ACC112 (cell line): ENCODE results near the gene TRAM2.

ENCODE experiments used
- H2AFZ ChIP-seq: fragments of 200-600 bp; sonication (generic); one replicate; pipeline ENCODE4 v1.6.0; 2017; ENCODE audit warnings: antibody characterized with exemption, low read length; ENCODE audit not compliant: unreplicated experiment
- H3K27ac ChIP-seq: fragments of 200-600 bp; sonication (generic); 2 replicates; pipeline ENCODE4 v1.5.1; 2014; ENCODE audit warnings: low read depth, mild to moderate bottlenecking, antibody characterized with exemption, low read length, moderate library complexity
- H3K27me3 ChIP-seq: fragments of 200-600 bp; sonication (generic); 2 replicates; pipeline ENCODE4 v1.6.1; 2014; ENCODE audit warnings: mild to moderate bottlenecking, antibody characterized with exemption, low read length, moderate library complexity, mixed read lengths; ENCODE audit not compliant: insufficient read depth
- H3K36me3 ChIP-seq: fragments of 200-600 bp; sonication (generic); 2 replicates; pipeline ENCODE4 v1.6.1; 2016; ENCODE audit warnings: mild to moderate bottlenecking, antibody characterized with exemption, low read length, moderate library complexity, mixed read lengths; ENCODE audit not compliant: insufficient read depth
- H3K4me1 ChIP-seq: fragments of 200-600 bp; sonication (generic); one replicate; pipeline ENCODE4 v1.6.1; 2016; ENCODE audit warnings: low read length, mixed read lengths; ENCODE audit not compliant: insufficient read depth, unreplicated experiment, control insufficient read depth
- H3K4me3 ChIP-seq: fragments of 200-600 bp; sonication (generic); 2 replicates; pipeline ENCODE4 v1.5.1; 2014; ENCODE audit warnings: mild to moderate bottlenecking, low read depth, low read length
- H3K79me2 ChIP-seq: fragments of 200-600 bp; sonication (generic); one replicate; pipeline ENCODE4 v1.6.0; 2016; ENCODE audit warnings: low read length; ENCODE audit not compliant: control insufficient read depth, unreplicated experiment, insufficient read depth

The TRAM2 gene

GRCh38 chr6:52591832-52592231 is 15.0 kb upstream of the TRAM2 start:
- H3K79me2 ChIP-seq, result no peaks in the 10 kb centered on the region
- H2AFZ ChIP-seq, result no peak overlapping the region
- no peak overlapping the region for H3K27ac ChIP-seq
- H3K4me1 ChIP-seq, result peaks cover 57% of the 10 kb centered on the region
- H3K4me3 ChIP-seq, result no peak overlapping the region
- H3K27me3 ChIP-seq, result no peaks in the 10 kb centered on the region
- H3K36me3 ChIP-seq, result no peaks in the 10 kb centered on the region

- H3K27ac ChIP-seq, result peak overlapping the region; percentile 72
Measured at GRCh38 chr6:52590152-52590891, 13.5 kb upstream of the TRAM2 start.

GRCh38 chr6:52588710-52589091 is 11.8 kb upstream of the TRAM2 start:
- Histone ChIP-seq H3K36me3 (no peaks in the 10 kb centered on the region), H3K4me3 (no peak overlapping the region), H3K4me1 (peaks cover 31% of the 10 kb centered on the region), H2AFZ (no peak overlapping the region), H3K27me3 (no peaks in the 10 kb centered on the region), H3K79me2 (no peaks in the 10 kb centered on the region), H3K27ac (no peak overlapping the region)

More at GRCh38 chr6:52590152-52590891, 13.5 kb upstream of the TRAM2 start:
- H3K79me2 ChIP-seq, result no peaks in the 10 kb centered on the region
- H2AFZ ChIP-seq, result no peak overlapping the region
- no peaks in the 10 kb centered on the region for H3K36me3 ChIP-seq
- H3K27me3 ChIP-seq, result no peaks in the 10 kb centered on the region
- H3K4me3 ChIP-seq, result no peak overlapping the region
- peaks cover 44% of the 10 kb centered on the region for H3K4me1 ChIP-seq

GRCh38 chr6:52588087-52588709 is 11.3 kb upstream of the TRAM2 start:
- H3K79me2 ChIP-seq, result no peaks in the 10 kb centered on the region
- H3K27ac ChIP-seq, result no peak overlapping the region
- H3K4me1 ChIP-seq, result peaks cover 27% of the 10 kb centered on the region
- no peaks in the 10 kb centered on the region for H3K27me3 ChIP-seq
- H3K4me3 ChIP-seq, result no peak overlapping the region
- H2AFZ ChIP-seq, result no peak overlapping the region
- H3K36me3 ChIP-seq, result peaks cover under 1% of the 10 kb centered on the region; the same call in 1 of the 2 replicates

- Histone ChIP-seq H3K4me1 (peaks cover 27% of the 10 kb centered on the region), H3K36me3 (peaks cover 9% of the 10 kb centered on the region; the same call in 1 of the 2 replicates), H3K27me3 (no peaks in the 10 kb centered on the region), H3K79me2 (no peaks in the 10 kb centered on the region), H3K27ac (no peak overlapping the region), H2AFZ (no peak overlapping the region), H3K4me3 (no peak overlapping the region)
Measured at GRCh38 chr6:52587001-52587400, 10.1 kb upstream of the TRAM2 start.

GRCh38 chr6:52584203-52584602 is 7.3 kb upstream of the TRAM2 start:
- H3K27ac ChIP-seq, result no peak overlapping the region
- H3K4me1 ChIP-seq, result peaks cover 9% of the 10 kb centered on the region
- no peak overlapping the region for H2AFZ ChIP-seq
- peaks cover 13% of the 10 kb centered on the region; the same call in 1 of the 2 replicates for H3K36me3 ChIP-seq
- H3K79me2 ChIP-seq, result no peaks in the 10 kb centered on the region
- no peak overlapping the region for H3K4me3 ChIP-seq
- no peaks in the 10 kb centered on the region for H3K27me3 ChIP-seq

- Histone ChIP-seq H2AFZ (no peak overlapping the region), H3K27ac (no peak overlapping the region), H3K27me3 (no peaks in the 10 kb centered on the region), H3K79me2 (peaks cover 2% of the 10 kb centered on the region), H3K36me3 (peaks cover 13% of the 10 kb centered on the region; the same call in 1 of the 2 replicates), H3K4me1 (peaks cover 3% of the 10 kb centered on the region), H3K4me3 (no peak overlapping the region)
Measured at GRCh38 chr6:52582996-52583395, 6.1 kb upstream of the TRAM2 start.

- Histone ChIP-seq H3K27ac (no peak overlapping the region), H3K79me2 (peaks cover 7% of the 10 kb centered on the region), H2AFZ (no peak overlapping the region), H3K4me1 (peaks cover 8% of the 10 kb centered on the region), H3K27me3 (no peaks in the 10 kb centered on the region), H3K4me3 (no peak overlapping the region), H3K36me3 (peaks cover 13% of the 10 kb centered on the region; the same call in 1 of the 2 replicates)
Measured at GRCh38 chr6:52582446-52582845, 5.6 kb upstream of the TRAM2 start.

GRCh38 chr6:52580905-52581304 is 4.0 kb upstream of the TRAM2 start:
- Histone ChIP-seq H3K4me3 (no peak overlapping the region), H3K4me1 (peaks cover 8% of the 10 kb centered on the region), H3K27me3 (no peaks in the 10 kb centered on the region), H3K36me3 (peaks cover 13% of the 10 kb centered on the region; the same call in 1 of the 2 replicates), H2AFZ (no peak overlapping the region), H3K27ac (no peak overlapping the region), H3K79me2 (peaks cover 17% of the 10 kb centered on the region)

GRCh38 chr6:52579006-52579660 is 2.3 kb upstream of the TRAM2 start:
- Histone ChIP-seq H3K4me3 (no peak overlapping the region), H3K36me3 (peaks cover 17% of the 10 kb centered on the region; the same call in 1 of the 2 replicates), H3K79me2 (peaks cover 35% of the 10 kb centered on the region), H3K27ac (no peak overlapping the region), H3K4me1 (peaks cover 13% of the 10 kb centered on the region), H2AFZ (no peak overlapping the region), H3K27me3 (no peaks in the 10 kb centered on the region)
